HG03457 (cell line): Measurements from ENCODE around the gene KNDC1.

Experiments
- ATAC-seq: cut with Tn5 transposase; IDR thresholded peaks from one replicate; pipeline ENCODE4 v1.9.1; 2021; ENCODE audit warnings: moderate number of reproducible peaks; ENCODE audit not compliant: unreplicated experiment

KNDC1 gene

DNA sequence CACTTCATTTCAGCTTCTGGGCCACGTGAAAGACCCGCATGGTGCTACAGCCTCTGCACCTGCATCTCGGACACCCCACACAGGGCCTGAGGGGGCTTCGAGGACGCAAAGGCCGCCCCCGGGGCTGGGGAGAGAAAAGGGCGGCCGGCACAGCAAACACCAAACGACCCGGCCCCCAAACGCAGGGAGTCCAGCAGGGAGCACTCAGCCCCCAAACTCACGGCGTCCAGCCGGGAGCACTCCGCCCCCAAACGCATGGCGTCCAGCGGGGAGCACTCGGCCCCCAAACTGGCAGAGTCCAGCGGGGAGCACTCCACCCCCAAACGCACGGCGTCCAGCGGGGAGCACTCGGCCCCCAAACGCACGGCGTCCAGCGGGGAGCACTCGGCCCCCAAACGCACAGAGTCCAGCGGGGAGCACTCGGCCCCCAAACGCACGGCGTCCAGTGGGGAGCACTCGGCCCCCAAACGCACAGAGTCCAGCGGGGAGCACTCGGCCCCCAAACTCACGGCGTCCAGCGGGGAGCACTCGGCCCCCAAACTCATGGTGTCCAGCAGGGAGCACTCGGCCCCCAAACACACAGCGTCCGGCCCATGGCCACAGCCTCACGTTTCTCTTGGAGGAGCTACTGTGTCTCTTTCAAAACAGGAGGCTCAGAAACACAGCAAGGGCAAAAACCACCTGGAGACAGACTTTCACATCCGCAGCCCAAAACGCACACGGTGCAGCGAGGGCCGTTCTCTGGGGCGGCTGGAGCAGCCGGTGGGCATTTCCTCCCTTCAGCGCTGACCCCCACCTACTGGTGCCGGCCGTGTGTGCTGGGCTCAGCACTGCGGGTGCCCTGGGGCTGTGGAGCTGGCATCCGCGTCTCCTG is 43.0 kb downstream of the KNDC1 start:
- no peak for ATAC-seq

DNA sequence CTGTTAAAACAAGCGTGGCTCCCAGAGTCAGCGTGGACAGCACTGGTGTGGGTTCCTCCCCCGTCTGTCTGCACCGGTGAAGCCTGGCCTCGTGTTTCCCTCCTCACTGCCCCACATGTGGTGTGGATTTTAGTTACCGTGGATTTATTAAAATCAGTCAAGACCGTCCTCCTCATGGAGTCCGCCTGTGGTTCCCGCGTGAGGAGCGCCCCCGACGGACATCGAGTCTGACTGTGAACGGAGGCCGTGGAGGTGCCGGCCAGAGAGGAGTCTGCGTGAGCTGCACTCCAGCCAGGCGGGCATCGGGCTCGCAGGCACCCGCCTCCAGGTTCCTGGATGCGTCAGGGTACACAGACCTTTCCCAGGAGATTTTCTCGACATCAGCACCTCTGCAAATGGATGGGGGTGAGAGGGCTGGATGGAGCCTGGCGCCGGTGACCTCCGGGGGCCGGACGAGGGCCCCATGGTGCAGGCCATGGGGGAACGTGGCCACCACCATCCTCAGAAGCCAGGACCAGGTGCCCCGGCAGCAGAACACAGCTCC is 43.7 kb downstream of the KNDC1 start:
- ATAC-seq = no peak

DNA sequence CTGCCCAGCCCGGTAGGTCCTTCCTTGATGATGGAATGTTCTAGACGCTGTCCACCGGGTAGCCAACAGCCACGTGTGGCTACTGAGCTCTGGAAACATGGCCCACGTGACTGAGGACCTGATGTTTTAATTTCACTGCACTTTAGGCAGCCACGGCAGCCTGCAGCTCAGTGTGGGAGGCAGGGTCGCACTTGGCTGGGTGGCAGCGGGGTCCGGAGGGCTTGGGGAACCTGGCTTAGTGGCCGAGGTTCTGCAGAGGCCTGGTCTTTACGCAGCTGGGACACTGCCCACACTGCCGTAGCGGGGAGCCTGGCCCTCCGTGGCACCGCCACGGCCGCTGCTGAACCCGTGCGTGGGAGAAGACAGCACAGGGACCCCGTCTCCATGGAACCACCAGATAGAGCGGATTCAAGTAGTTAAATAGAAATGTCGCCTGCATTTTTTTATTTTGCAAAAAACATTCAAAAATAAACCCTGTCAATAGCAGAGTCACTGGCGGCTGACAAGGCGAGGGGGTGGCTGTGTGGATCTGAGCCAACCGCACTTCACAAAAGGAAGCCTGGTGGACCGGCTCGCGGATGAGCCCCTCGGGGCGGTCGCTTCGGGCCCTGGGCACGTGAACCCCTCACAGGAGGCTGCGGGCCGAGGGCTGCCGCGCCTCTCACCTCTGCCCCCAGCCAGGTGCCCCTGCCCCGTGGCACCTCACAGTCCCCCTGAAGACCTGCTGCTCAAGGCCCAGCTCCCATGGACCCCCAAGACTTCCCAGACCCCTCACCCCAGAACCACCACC is 44.4 kb downstream of the KNDC1 start:
- ATAC-seq = no peak

DNA sequence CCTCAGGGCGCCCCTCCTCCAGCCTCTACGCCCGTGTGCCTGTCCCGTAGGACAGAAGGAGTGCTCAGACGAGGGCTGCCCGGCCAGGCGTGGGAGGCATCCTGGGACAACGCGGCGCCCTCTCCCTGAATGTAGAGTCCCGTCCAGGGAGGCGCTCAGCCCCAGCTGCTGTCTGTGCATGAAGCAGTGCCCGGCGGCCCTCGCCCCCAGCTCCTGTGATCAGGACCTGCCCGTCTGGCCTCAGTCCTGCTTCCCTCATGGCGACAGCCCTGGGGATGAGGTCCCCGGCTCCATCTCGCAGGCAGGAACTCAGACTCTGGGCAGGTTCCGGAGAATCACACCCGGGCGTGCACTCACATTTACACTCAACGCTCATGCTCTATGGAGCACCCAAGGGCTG is 45.1 kb downstream of the KNDC1 start:
- no peak for ATAC-seq

DNA sequence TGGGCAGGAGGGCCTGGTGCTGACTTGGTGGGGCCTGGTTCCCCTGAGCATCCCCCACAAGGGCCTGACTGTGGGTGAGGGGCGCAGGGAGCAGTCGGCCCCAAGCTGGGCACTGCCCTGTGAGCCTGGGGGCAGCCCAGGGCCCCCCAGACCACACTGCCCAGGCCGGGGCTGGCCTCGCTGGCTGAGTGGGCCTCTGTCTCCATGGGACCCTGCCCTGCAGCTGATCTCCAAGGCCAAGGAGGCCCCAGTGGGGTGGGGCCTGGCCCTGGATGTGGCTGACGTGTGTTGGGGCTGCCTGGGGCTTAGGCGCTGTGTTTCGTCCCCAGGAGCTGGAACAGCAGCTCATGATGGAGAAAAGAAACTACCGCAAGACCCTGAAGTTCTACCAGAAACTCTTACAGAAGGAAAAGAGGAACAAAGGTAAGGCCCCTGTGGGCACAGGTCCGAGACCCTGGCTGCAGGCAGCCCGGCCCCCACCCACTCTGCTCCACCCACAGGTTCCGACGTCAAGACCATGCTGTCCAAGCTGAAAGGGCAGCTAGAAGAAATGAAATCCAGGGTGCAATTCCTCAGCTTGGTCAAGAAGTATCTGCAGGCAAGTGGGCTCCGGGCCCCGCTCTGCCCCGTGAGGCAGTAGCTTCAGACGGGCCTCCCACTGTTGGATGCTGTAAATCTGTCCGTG is 46.5 kb downstream of the KNDC1 start:
- ATAC-seq = no peak

DNA sequence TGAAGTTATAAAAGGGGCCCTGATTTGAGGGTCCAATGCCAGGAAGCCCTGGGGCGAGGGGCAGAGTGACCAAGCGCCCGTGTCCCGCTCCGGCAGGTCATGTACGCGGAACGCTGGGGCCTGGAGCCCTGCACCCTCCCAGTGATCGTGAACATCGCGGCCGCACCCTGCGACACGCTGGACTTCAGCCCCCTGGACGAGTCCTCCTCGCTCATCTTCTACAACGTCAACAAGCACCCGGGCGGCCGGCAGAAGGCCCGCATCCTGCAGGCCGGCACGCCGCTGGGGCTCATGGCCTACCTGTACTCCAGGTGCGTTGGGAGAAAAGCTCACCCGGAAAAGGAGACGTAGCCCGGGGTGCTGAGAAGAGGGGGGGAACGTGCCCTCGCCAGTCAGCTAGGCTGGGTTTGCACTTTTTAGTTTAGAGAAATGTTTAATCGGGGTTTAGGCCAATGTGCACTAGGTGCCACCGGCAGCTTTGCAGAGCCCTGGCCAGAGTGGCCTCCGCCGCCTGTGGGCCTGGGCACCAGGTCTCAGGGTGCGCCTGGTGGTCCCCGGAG is 47.1 kb downstream of the KNDC1 start:
- no peak for ATAC-seq

DNA sequence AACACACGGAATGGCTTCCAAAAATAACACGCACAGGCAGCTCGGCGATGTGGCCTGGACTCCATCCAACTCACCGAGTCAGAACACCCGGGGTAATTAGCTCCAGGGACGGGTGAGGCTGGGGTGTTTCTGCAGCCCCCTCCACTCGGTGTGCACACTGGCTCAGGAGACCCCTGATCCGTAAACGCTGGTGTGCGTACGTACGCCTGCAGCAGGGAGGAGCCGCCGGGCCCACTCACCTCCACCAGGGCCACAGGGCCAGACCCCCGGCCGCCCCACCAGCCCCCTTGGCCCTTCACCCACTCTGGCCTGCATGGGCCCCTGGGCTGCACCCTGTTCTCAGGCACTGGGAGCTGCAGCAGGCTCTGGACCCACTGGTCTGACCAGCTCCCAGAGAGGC is 47.6 kb downstream of the KNDC1 start:
- ATAC-seq = no peak

DNA sequence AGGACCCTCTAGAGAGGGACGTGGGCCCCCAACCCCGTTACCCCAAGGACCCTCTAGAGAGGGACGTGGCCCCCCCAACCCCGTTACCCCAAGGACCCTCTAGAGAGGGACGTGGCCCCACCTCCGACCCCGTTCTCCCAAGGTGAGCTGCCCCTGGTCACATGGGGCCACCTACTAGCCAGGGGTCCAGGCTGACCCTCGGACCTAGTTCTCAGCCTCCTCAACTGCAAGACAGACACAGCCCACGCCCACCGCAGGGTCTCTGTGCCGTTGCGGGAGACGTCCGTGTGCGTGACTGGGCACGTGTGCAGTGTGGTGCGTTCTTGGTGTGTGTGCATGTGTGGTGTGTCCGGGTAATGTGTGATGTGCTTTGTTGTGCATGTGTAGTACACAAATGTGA is 48.4 kb downstream of the KNDC1 start:
- no peak for ATAC-seq

DNA sequence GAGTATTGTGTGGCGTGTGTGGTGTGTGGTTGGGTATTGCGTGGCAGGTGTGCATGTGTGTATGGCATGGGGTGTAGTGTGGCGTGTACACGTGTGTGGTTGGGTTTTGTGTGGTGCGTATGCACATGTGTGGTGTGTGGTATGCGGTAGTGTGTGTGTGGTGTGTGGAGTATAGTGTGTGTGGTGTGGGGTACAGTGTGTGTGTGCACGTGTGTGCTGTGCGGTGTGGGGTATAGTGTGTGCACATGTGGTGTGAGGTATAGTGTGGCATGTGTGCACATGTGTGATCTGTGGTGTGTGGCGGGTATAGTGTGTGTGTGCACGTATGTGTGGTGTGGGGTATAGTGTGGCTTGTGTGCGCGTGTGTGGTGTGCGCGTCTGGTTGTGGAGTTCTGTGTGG is 49.1 kb downstream of the KNDC1 start:
- ATAC-seq = no peak

DNA sequence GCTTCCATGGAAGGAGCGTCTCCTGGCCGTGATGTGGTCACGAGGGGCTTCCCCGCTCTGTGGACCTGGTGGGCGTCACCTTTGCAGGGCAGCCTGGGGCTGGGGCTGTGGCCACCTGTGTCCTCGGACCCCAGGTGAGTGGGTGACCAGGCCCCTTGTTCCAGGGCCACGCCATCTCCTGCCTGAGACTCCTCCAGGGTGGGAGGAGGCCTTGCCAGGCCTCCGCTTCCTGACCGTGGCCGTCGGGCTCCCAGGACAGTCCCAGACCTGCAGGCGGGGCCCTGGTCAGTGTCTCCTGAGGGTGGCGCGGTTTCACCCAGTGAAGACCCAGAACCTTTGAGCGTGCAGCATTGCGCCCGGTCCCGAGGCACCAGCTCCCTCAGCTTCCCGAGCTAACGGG is 49.6 kb downstream of the KNDC1 start:
- ATAC-seq = no peak

DNA sequence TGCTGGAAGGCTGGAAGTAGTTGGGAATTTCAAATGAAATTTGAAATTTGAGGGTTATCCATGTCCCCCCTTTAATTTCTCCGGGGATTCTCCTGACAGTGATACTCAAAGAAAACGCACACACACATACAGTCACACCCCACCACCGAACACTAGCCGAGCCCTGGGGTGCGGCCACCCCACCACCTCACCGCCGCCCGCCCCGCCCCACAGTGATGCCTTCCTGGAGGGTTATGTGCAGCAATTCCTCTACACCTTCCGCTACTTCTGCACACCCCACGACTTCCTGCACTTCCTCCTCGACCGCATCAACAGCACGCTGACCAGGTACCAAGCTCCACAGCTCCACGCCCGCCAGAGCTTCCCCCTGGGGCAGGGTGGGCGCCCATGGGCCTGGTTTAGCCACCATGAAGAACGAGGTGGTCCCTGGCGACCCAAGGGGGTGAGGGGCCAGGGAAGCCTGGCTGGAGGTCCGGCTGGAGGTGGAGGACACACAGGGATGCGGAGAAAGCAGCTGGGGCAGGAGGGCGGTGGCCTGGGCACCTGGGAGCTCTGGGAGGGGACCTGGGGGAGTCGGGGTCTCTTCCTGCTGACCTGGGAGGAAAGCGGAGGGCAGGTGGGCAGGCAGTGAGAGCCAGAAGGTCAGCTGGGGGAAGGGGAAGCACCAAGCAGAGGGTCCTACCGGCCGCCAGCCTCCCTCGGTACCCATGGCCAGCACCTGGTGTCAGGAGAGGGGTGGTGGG is 50.5 kb downstream of the KNDC1 start:
- ATAC-seq = no peak

DNA sequence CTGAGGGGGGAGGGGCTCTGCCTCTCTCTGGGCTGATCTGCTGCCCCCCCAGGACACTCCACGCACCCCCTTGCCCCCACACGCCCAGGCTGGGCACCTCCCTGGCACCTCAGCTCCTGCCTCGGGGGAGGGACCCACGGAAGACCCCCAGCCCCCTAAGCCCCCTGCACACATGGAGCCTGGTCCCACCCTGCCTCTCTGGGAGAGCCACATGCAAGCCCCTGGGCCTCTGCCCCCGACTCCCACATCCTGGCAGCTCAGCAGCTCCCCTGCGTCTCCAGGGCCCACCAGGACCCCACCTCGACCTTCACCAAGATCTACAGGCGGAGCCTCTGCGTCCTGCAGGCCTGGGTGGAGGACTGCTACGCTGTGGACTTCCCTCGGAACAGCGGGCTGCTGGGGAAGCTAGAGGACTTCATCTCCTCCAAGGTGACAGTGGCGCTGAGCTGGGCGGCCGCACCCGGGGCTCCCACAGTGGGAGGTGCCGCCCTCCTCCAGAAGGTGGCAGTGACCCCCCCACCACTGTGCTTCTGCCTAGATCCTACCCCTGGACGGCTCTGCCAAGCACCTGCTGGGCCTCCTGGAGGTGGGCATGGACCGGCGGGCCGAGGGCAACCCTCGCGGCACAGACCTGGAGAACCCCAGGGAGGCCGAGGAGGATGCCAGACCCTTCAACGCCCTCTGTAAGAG is 51.3 kb downstream of the KNDC1 start:
- no peak for ATAC-seq

DNA sequence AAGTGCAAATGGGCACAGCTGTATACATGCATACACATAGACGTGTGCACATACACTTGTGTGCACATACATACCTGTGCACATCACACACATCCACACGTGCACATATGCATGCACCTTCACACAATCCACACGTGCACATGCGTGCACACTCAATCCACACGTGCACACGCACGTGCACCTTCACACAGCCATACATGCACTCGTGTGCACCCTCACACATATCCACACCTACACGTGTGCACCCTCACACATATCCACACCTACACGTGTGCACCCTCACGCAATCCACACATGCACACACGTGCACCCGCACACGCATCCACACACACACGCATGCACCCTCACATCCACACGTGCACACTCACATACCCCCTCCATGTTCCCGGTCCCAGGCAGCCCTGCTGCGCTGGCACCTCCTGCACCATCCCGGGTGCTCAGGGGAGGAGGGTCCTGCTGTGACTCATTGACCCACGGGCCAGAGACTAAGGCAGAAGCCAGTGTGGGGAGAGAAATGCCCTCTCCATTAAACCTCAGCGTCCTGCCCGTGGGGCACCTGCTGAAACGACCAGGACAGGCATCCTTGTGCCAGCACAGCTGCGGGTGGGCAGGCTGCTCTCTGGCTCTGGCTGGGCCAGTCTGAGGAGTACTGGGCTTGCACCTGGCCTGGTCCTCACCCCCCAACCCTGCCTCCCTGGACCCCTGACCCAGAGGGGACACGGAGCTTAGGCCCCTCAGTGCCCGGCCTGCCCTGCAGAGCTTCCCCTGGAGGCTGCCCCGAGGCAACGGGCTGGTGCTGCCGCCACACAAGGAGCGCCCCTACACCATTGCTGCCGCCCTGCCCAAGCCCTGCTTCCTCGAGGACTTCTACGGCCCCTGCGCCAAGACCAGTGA is 52.2 kb downstream of the KNDC1 start:
- no peak for ATAC-seq

DNA sequence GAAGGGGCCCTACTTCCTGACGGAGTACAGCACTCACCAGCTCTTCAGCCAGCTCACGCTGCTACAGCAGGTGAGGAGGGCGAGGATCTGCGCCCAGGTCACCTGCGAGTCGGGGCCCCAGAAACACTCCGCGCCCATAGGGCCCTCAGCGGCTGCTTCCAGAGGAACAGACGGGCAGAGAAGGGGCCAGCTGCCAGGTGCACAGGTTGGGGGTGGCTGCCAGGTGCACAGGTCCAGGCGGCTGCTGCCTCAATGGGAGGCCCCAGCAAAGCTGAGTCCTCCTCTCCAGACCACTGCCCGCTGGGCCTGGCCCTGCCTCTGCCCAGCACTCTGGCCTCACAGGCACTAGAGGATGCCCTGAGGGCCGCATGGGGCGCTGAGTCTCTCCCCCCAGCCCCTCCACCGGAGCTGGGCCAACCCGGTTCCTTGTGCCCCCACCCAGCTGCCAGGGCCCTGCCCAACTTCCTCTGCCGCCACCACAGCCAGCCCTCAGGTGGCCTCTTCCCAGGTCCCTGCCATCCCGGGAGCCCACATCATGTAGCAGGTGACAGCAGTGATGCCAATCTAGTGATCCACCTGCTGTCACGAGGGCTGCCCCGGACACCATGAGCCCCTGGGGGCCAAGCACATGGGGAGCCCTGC is 53.0 kb downstream of the KNDC1 start:
- no peak for ATAC-seq

DNA sequence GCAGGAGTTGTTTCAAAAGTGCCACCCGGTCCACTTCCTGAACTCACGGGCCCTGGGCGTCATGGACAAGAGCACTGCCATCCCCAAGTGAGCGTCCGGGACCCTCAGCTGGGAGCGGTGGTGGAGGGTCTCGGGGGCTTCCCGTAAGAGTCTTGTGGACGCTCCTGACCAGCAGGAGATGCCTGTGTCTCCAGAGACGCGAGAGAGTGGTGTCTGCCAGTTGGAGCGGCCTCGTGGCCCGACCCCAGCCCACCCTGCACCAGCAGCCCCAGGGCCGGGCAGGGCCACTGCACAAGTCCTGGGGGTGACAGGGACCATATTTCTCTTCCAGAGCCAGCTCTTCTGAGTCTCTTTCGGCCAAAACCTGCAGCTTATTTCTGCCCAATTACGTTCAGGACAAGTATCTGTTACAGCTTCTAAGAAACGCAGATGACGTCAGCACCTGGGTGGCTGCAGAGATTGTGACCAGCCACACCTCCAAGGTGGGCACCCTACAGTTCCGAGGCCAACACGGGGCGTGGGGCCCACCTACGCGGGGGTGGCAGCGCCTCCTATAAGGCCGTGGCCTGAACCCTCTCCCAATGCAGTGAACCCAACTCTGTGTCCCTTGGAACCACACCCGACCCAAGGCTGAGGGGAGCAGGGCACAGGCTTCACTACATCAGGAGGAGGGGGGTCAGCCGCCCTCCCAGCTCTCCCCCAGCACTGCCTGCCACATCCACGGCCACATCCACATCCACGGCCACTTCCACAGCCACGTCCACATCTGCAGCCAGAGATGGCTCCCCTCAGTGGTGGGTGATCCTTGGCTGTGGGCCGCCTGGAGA is 53.8 kb downstream of the KNDC1 start:
- no peak for ATAC-seq

DNA sequence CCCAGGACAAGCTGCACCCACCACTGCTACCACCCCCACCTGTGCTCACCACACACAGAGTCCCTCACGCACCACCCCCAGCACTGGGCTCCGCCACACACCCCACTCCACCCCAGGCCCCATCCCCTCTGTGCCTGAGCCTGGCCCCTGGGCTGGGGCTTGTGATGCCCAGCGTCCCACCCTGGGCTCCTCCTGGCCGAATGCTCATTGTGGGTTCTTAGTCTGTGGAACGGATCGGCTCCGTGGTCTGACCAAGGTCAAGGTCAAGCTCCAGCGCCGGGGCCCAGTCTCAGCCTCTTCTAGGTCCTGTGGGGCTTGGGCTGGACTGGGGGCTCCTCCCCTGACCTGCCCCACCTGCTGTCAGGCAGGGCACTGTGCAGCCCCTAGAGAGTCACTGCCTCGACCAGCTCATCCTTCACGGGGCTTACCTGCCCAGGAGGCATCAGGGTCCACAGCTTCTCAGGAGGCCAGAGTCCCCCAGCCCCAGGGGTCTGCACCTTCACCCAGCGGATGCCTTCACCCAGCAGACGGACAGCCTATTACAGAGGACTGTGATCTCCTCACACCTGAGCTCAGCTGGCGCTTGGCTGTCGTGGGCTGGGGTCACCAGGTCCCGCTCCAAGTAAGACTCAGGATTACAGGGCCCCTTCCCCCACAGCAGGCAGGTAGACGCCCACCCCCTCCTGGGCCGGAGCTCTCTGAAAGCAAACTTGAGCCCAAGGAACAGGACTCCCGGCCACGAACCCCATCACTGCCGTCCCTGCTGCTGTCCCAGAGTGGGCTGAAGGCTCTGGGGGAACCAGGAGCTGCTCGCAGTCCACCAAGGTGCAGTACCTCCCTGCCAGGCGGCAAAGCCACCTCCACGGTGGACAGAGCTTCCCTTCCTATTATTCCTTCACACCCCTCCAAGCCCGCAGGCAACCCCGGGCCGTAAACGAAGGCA is 54.7 kb downstream of the KNDC1 start:
- no peak for ATAC-seq
